Gastrocnemius medialis (tissue), 4 donors: ENCODE data around the gene CEP83. TPM values are rescaled to one million over a fixed set of nuclear protein-coding genes. Genes with fewer than 3 reads are reported as not detected.

Experiments
- ATAC-seq, 2 donors: fragments of 150-250 bp; one replicate each; pipeline ENCODE4 v1.9.1; 2016
- DNase-seq, 2 donors: peaks; one replicate each; pipeline ENCODE4 v3.0.0-alpha.2; 2019
- H3K27ac ChIP-seq, 4 donors: fragments of 200-600 bp; sonication (generic); 1 replicate in 1 of 4; 2 replicates in 3 of 4; pipeline ENCODE4 v1.5.1; 2016 to 2018; ENCODE audit warnings: mild to moderate bottlenecking in 2 of 4, moderate library complexity in 1 of 4
- H3K27me3 ChIP-seq, 3 donors: fragments of 200-600 bp; sonication (generic) in 2 of 3; 1 replicate in 1 of 3; 2 replicates in 2 of 3; pipeline versions ENCODE4 v1.5.1 to v1.6.0; 2016 to 2019; ENCODE audit warnings: mild to moderate bottlenecking in 1 of 3, moderate library complexity in 1 of 3
- H3K36me3 ChIP-seq, 2 donors: fragments of 200-600 bp; sonication (generic) in 1 of 2; one replicate each; pipeline ENCODE4 v1.5.1; 2017 to 2018
- H3K4me1 ChIP-seq, 2 donors: fragments of 200-600 bp; sonication (generic) in 1 of 2; one replicate each; pipeline ENCODE4 v1.5.1; 2016 to 2017; ENCODE audit warnings: mild to moderate bottlenecking in 2 of 2
- H3K4me3 ChIP-seq, 4 donors: fragments of 200-600 bp; sonication (generic) in 3 of 4; 1 replicate in 1 of 4; 2 replicates in 3 of 4; pipeline ENCODE4 v1.5.1; 2016 to 2019; ENCODE audit warnings: mild to moderate bottlenecking in 2 of 4
- H3K9me3 ChIP-seq, 3 donors: fragments of 200-600 bp; sonication (generic) in 2 of 3; 1 replicate in 1 of 3; 2 replicates in 2 of 3; pipeline ENCODE4 v1.5.1; 2016 to 2019
- CTCF ChIP-seq, 5 experiments: fragments of 450-650 bp in 3 of 5; fragments of 200-600 bp in 2 of 5; sonication (generic) in 2 of 5; IDR thresholded peaks in 4 of 5; conservative IDR thresholded peaks in 1 of 5; 1 replicate in 4 of 5; 2 replicates in 1 of 5; pipeline ENCODE4 v1.5.1; 2016 to 2019; ENCODE audit warnings: antibody characterized with exemption in 5 of 5, mild to moderate bottlenecking in 3 of 5, moderate library complexity in 3 of 5
- POLR2A ChIP-seq, 2 donors: fragments of 450-650 bp; IDR thresholded peaks; one replicate each; pipeline ENCODE4 v1.6.1; 2017; ENCODE audit warnings: antibody characterized with exemption in 2 of 2, mild to moderate bottlenecking in 2 of 2, moderate library complexity in 2 of 2
- in situ Hi-C, 4 donors: fragments of 200-750 bp; cut with MboI; loops; one replicate each; pipeline versions ENCODE4 v1.15.0 to v1.8.0; 2017; ENCODE audit warnings: low sequenced_read_pairs in 4 of 4
- intact Hi-C: fragments of 100-400 bp; cut with DNase I; formaldehyde crosslinking; loops from one replicate; pipeline ENCODE4 v1.15.1; 2023; ENCODE audit warnings: low total_unique reads
- total RNA-seq, 4 donors: library from RNA; depleted of rRNA; stranded (reverse); fragments of >200 nt; gene quantifications; one replicate each; pipeline versions ENCODE4 v1.1.0 to v1.2.3, GENCODE V29; 2016

The CEP83 gene
- total RNA-seq, 4 donors from 2014 or later, result 3.5 to 19.5 (median 11.2) TPM

DNA sequence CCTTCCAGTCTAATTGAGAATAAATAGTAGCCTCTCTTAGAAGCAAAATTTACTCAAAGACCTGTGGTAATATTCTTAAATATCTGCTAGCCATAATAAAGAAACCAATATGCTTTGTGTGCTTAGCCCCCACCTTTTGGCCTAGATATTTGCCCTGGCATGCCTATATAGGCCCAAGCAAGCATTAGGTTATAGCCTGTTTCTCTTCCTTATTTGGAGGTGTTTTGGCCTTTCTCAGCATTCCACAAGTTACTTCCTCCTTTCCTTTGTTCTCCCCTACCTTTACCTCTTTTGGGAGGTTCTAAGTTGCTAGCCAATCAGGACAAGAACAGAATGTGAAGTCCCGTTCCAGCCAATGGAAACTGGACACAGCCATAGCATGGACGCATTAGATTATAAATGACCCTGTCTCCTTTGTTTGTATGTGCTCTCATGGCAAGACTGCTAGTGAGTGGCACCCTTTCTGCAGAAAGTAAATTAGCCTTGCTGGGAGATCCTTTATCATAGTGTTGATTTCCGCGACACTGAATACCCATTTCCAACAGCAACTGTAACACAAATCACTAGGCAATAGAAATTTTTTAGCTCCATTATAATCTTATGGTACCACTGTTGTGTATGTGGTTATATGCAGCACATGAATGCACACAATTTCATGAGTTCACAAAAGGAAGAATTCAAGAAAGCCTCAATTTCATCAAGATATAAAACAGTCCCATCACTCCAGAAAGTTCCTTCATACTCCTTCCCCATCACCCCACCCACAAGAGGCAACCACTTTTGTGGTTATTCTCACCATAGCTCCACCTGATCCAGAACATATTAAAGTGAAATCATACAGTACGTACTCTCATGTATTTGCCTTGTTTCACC, 37.6 kb downstream of the CEP83 start:
- intact Hi-C loops (no loop called here), in situ Hi-C loops (no loop called here)
- no peak for TF ChIP-seq POLR2A (IDR thresholded peaks at IDR 0.05)
- TF ChIP-seq CTCF (IDR thresholded peaks at IDR 0.05 in 4 of 5, conservative IDR thresholded peaks at IDR 0.05 in 1 of 5), result no peak
- Histone ChIP-seq H3K4me1 (peaks cover 0 to 1% of the 10 kb centered on the region in 2 donors), H3K4me3 (no peak overlapping the region), H3K27ac (no peak overlapping the region), H3K27me3 (no peaks in the 10 kb centered on the region), H3K36me3 (peaks cover 0 to 9% of the 10 kb centered on the region in 2 donors), H3K9me3 (peaks cover 0 to 14% (median 5%) of the 10 kb centered on the region in 3 donors)
- ATAC-seq, result no peak
- DNase-seq, result no peak

GRCh38 chr12:94418517-94418916, 41.1 kb downstream of the CEP83 start:
- ATAC-seq (no peak), DNase-seq (no peak)
- peaks cover 0 to 3% of the 10 kb centered on the region in 2 donors for H3K36me3 ChIP-seq
- no peak for TF ChIP-seq CTCF (IDR thresholded peaks at IDR 0.05 in 4 of 5, conservative IDR thresholded peaks at IDR 0.05 in 1 of 5)
- no peak overlapping the region for H3K27ac ChIP-seq
- in situ Hi-C loops (no loop called here), intact Hi-C loops (no loop called here)
- H3K4me1 ChIP-seq, result peaks cover 0 to 5% of the 10 kb centered on the region in 2 donors
- no peaks in the 10 kb centered on the region for H3K27me3 ChIP-seq
- H3K4me3 ChIP-seq, result no peak overlapping the region
- peaks cover 0 to 14% (median 5%) of the 10 kb centered on the region in 3 donors for H3K9me3 ChIP-seq

- Histone ChIP-seq H3K4me1 (peaks cover 0 to 5% of the 10 kb centered on the region in 2 donors), H3K27me3 (no peaks in the 10 kb centered on the region), H3K36me3 (peaks cover 2 to 3% of the 10 kb centered on the region in 2 donors), H3K9me3 (peaks cover 0 to 3% (median under 1%) of the 10 kb centered on the region in 3 donors), H3K4me3 (no peak overlapping the region), H3K27ac (no peak overlapping the region)
- intact Hi-C loops, result no loop called here
- ATAC-seq (no peak), DNase-seq (no peak)
- in situ Hi-C loops, result no loop called here
- TF ChIP-seq POLR2A (IDR thresholded peaks at IDR 0.05) (no peak), CTCF (IDR thresholded peaks at IDR 0.05 in 4 of 5, conservative IDR thresholded peaks at IDR 0.05 in 1 of 5) (no peak)
These were observed 43.1 kb downstream of the CEP83 start for GRCh38 chr12:94416613-94417012.

- Histone ChIP-seq H3K4me1 (peaks cover 0 to 5% of the 10 kb centered on the region in 2 donors), H3K27ac (no peak overlapping the region), H3K4me3 (no peak overlapping the region), H3K27me3 (no peaks in the 10 kb centered on the region), H3K36me3 (peaks cover 0 to 2% of the 10 kb centered on the region in 2 donors), H3K9me3 (no peaks in the 10 kb centered on the region)
- intact Hi-C loops (no loop called here), in situ Hi-C loops (no loop called here)
- TF ChIP-seq CTCF (IDR thresholded peaks at IDR 0.05 in 4 of 5, conservative IDR thresholded peaks at IDR 0.05 in 1 of 5), result no peak
- TF ChIP-seq POLR2A (IDR thresholded peaks at IDR 0.05), result no peak
- DNase-seq (no peak), ATAC-seq (no peak)
These were observed 44.6 kb downstream of the CEP83 start for GRCh38 chr12:94415066-94415465.
